Adrenal gland (tissue), 12 donors: ENCODE measurements around the gene GCNT2. TPM values are rescaled to one million over a fixed set of nuclear protein-coding genes. Genes with fewer than 3 reads are reported as not detected.

Experiments used
- DNase-seq, 7 donors: peaks; one replicate each; pipeline ENCODE4 v3.0.0-alpha.2; 2019 to 2020
- H3K27ac ChIP-seq, 5 donors: fragments of 200-600 bp; sonication (generic) in 4 of 5; 1 replicate in 3 of 5; 2 replicates in 2 of 5; pipeline versions ENCODE4 v1.5.1 to v1.8.0; 2016 to 2020; ENCODE audit warnings: mild to moderate bottlenecking in 1 of 5
- H3K27me3 ChIP-seq: fragments of 200-600 bp; 2 replicates; pipeline ENCODE4 v1.8.0; 2021
- H3K36me3 ChIP-seq, 2 donors: fragments of 200-600 bp; replicated peaks in 1 of 2; 1 replicate in 1 of 2; 2 replicates in 1 of 2; pipeline versions ENCODE4 v1.5.1 to v1.8.0; 2018 to 2022
- H3K4me1 ChIP-seq, 2 donors: fragments of 200-600 bp; replicated peaks in 1 of 2; 1 replicate in 1 of 2; 2 replicates in 1 of 2; pipeline versions ENCODE4 v1.5.1 to v1.8.0; 2018 to 2021
- H3K4me3 ChIP-seq, 4 donors: fragments of 200-600 bp; sonication (generic) in 3 of 4; one replicate each; pipeline ENCODE4 v1.5.1; 2016 to 2018
- H3K9me3 ChIP-seq, 3 donors: fragments of 200-600 bp; sonication (generic) in 1 of 3; replicated peaks in 1 of 3; 1 replicate in 2 of 3; 2 replicates in 1 of 3; pipeline versions ENCODE4 v1.5.1 to v1.8.0; 2016 to 2021
- POLR2A ChIP-seq, 2 donors: fragments of 450-650 bp; IDR thresholded peaks; one replicate each; pipeline ENCODE4 v1.6.1; 2017; ENCODE audit warnings: antibody characterized with exemption in 2 of 2, mild to moderate bottlenecking in 2 of 2, moderate library complexity in 1 of 2
- WGBS, 4 donors: extraction: QIAGEN DNeasy Blood & Tissue Kit in 2 of 4; methylation state at CpG; one replicate each; pipeline versions ENCODE4 v1.1.5 to v1.1.7; 2013 to 2017; 5-methylcytosine and 5-hydroxymethylcytosine counted together
- intact Hi-C, 2 donors: fragments of 100-400 bp; cut with DNase I; formaldehyde crosslinking; loops; one replicate each; pipeline versions ENCODE4 v1.14.1 to v1.15.0; 2022 to 2023
- polyA plus RNA-seq, 3 donors: library from polyadenylated mRNA; stranded (reverse); fragments of 200-250 nt in 2 of 3; fragments of 350-450 nt in 1 of 3; fragmentation: Illumina TruSeq in 1 of 3; extraction: RNeasy Lipid Tissue Mini Kit (QIAGEN cat#74804) in 1 of 3; gene quantifications; one replicate each; pipeline ENCODE4 v1.2.3, GENCODE V29; 2013 to 2014
- total RNA-seq, 9 donors: library from RNA; depleted of rRNA in 4 of 9; stranded (reverse); fragments of >200 nt in 4 of 9; fragments of 120-200 nt in 1 of 9; fragmentation: NEBNext Ultra II Directional in 1 of 9; extraction: Animal tissue kit (Norgen Biotek cat#: 25700) in 1 of 9; gene quantifications; one replicate each; pipeline versions ENCODE4 v1.1.0 to v1.2.4, GENCODE V29; 2013 to 2023
- TF ChIP-seq, protein P1 (sequence below), 6 experiments: fragments of 450-650 bp in 4 of 6; fragments of 200-600 bp in 2 of 6; sonication (generic) in 1 of 6; IDR thresholded peaks; 1 replicate in 5 of 6; 2 replicates in 1 of 6; pipeline versions ENCODE4 v1.5.1 to v1.8.0; 2016 to 2021; ENCODE audit warnings: antibody characterized with exemption in 6 of 6, mild to moderate bottlenecking in 2 of 6, moderate library complexity in 1 of 6
- donor health status: healthy with polysubstance abuse.
- donor health status: Bipolar disorder and iron deficiency.
- donor health status: DM: yes; HTN: yes; CAD: no.
- donor health status: DM: no; HTN: no; CAD: no.
- donor health status: DM: no; HTN: no; CAD: no.
- donor health status: DM: yes; HTN: yes; CAD: no.

The GCNT2 gene
- total and polyA plus RNA-seq, 12 donors, result 0.27 to 4.0 (median 1.7) TPM

DNA sequence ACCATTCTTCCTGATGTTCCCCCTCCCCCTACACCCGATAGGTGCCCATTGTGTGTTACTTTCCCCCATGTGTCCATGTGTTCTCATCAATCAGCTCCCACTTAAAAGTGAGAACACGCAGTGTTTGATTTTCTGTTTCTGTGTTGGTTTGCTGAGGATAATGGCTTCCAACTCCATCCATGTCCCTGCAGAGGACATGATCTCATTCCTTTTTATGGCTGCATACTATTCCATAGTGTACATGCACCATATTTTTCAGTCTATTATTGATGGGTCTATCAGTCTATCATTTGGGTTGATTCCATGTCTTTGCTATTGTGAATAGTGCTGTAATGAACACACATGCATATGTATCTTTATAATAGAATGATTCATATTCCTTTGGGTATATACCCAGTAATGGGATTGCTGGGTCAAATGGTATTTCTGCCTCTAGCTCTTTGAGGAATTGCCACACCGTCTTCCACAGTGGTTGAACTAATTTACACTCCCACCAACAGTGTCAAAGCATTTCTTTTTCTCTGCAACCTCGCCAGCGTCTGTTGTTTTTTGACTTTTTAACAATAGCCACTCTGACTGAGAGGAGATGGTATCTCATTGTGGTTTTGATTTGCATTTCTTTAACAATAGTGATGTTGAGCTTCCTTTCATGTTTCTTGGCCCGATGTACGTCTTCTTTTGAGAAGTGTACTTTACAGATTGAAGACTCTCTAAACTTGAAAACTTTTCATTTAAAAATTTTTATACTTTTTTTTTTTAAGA is 41.0 kb upstream of the GCNT2 start:
- intact Hi-C loops, result loop anchor here in 1 of 2 donors (5.0 to 10.0 kb wide), 2 partner anchors 325 to 587 kb away; no protein-coding TSS in a partner anchor
- no peak overlapping the region for H3K4me3 ChIP-seq
- TF ChIP-seq, protein P1, sequence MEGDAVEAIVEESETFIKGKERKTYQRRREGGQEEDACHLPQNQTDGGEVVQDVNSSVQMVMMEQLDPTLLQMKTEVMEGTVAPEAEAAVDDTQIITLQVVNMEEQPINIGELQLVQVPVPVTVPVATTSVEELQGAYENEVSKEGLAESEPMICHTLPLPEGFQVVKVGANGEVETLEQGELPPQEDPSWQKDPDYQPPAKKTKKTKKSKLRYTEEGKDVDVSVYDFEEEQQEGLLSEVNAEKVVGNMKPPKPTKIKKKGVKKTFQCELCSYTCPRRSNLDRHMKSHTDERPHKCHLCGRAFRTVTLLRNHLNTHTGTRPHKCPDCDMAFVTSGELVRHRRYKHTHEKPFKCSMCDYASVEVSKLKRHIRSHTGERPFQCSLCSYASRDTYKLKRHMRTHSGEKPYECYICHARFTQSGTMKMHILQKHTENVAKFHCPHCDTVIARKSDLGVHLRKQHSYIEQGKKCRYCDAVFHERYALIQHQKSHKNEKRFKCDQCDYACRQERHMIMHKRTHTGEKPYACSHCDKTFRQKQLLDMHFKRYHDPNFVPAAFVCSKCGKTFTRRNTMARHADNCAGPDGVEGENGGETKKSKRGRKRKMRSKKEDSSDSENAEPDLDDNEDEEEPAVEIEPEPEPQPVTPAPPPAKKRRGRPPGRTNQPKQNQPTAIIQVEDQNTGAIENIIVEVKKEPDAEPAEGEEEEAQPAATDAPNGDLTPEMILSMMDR (IDR thresholded peaks at IDR 0.05), result no peak
- no peak for TF ChIP-seq POLR2A (IDR thresholded peaks at IDR 0.05)
- no peaks in the 10 kb centered on the region for H3K27me3 ChIP-seq
- no peak overlapping the region for H3K27ac ChIP-seq
- no peak for DNase-seq
- WGBS, 4 donors, result 65 to 76% (median 72%) methylated on average over 7 of the region's 7 CpGs
- H3K36me3 ChIP-seq, result no peaks in the 10 kb centered on the region
- H3K4me1 ChIP-seq, result no peaks in the 10 kb centered on the region
- H3K9me3 ChIP-seq, result no peaks in the 10 kb centered on the region

DNA sequence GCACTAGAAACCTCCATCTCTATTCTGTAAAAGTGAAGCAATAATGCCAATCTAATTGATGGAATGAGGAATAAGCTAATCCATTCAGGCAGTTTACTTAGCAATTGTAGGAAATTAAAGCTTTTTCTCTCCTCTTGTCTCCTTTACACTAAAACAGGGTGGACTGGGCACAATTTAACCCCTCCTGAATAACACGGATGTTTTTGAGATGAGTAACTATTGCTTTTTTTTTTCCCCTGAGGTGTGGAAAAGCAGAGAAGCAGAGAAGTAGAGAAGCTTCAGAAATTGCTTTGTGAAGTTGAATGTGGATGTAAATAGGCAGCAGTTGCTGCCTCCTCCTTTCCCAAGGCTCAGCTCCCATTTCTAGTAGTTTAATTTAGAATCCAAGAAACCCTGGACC is 40.0 kb upstream of the GCNT2 start:
- no peak overlapping the region for H3K27ac ChIP-seq
- WGBS, 4 donors, result 50 to 62% (median 54%) methylated on average over 1 of the region's 1 CpG
- no peaks in the 10 kb centered on the region for H3K4me1 ChIP-seq
- no peak overlapping the region for H3K4me3 ChIP-seq
- no peaks in the 10 kb centered on the region for H3K36me3 ChIP-seq
- no peak for DNase-seq
- TF ChIP-seq POLR2A (IDR thresholded peaks at IDR 0.05), result no peak
- TF ChIP-seq, protein P1 (IDR thresholded peaks at IDR 0.05), result no peak
- intact Hi-C loops, result loop anchor here in 1 of 2 donors (5.0 kb wide), 1 partner anchor 586 kb away; no protein-coding TSS in a partner anchor
- H3K9me3 ChIP-seq, result no peaks in the 10 kb centered on the region
- H3K27me3 ChIP-seq, result no peaks in the 10 kb centered on the region

DNA sequence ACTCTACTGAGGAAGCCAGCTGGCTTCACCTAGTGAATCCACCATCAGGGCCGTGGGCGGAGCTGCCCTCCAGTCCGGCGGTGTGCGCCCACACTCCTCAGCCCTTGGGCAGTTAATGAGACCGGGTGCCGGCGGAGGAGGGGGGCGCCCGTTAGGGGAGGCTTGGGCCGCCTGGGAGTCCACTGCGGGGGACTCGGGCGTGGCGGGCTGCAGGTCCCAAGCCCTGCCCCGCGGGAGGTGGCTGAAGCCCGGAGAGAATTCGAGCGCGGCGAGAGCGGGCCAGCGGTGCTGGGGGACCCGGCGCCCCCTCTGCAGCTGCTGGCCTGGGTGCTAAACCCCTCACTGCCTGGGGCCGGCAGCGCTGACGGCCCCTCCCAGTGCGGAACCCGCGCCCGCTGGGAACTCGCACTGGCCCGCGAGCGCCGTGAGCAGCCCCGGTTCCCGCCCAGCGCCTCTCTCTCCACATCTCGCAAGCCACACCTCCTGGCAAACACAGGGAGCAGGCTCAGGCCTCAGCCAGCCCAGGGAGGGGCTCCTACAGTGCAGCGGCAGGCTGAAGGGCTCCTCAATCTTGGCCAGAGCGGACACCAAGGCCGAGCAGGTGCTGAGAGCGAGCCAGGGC is 38.4 kb upstream of the GCNT2 start:
- intact Hi-C loops, result loop anchor here in 1 of 2 donors (5.0 kb wide), 1 partner anchor 585 kb away; no protein-coding TSS in a partner anchor
- no peak overlapping the region for H3K4me3 ChIP-seq
- no peaks in the 10 kb centered on the region for H3K9me3 ChIP-seq
- no peaks in the 10 kb centered on the region for H3K4me1 ChIP-seq
- DNase-seq, result no peak
- no peak for TF ChIP-seq POLR2A (IDR thresholded peaks at IDR 0.05)
- TF ChIP-seq, protein P1 (IDR thresholded peaks at IDR 0.05), result no peak
- no peaks in the 10 kb centered on the region for H3K27me3 ChIP-seq
- no peak overlapping the region for H3K27ac ChIP-seq
- no peaks in the 10 kb centered on the region for H3K36me3 ChIP-seq
- 89 to 98% (median 94%) methylated on average over 9 to 46 of the region's 46 CpGs for WGBS, 4 donors

DNA sequence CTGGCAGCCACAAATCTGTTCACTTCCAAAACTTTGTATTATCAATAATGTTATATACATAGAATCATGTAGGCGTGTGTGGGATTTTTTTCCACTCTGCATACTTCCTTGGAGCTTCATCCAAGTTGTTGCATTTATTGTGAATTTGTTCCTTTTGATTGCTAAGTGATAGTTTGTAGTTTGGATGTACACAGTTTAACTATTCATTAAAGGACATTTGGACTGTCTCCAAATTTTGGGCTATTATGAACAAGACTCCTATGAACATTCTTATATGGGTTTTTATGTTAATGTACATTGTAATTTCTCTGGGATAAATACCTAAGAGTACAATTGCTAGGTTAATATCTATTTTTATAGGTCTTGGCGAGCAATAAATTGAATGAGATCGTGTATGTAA is 36.2 kb upstream of the GCNT2 start:
- Histone ChIP-seq H3K4me1 (no peaks in the 10 kb centered on the region), H3K9me3 (no peaks in the 10 kb centered on the region), H3K27me3 (no peaks in the 10 kb centered on the region), H3K4me3 (no peak overlapping the region), H3K36me3 (no peaks in the 10 kb centered on the region), H3K27ac (no peak overlapping the region)
- no peak for TF ChIP-seq POLR2A (IDR thresholded peaks at IDR 0.05)
- TF ChIP-seq, protein P1 (IDR thresholded peaks at IDR 0.05), result no peak
- intact Hi-C loops, result loop anchor here in 1 of 2 donors (5.0 kb wide), 1 partner anchor 582 kb away; no protein-coding TSS in a partner anchor
- WGBS, 4 donors, result 62 to 75% (median 66%) methylated on average over 3 of the region's 3 CpGs
- DNase-seq, result no peak
